NCI-H1092 treated with DMSO at 0.1 percent for 48 hours (cell line): Measurements from ENCODE around the gene KCNE5.
"Not testable (repeated sequence)": the region's sequence is repeated elsewhere in the genome, so short reads cannot be mapped to it uniquely, and the experiment has no call there.

Experiments
- DNase-seq: peaks from one replicate; lab custom pipeline; 2025; lab: John Stamatoyannopoulos, UW

KCNE5 gene

GRCh38 chrX:109614951-109615350, 10.0 kb downstream of the KCNE5 start:
- DNase-seq, result no peak

GRCh38 chrX:109601486-109601885, 23.5 kb downstream of the KCNE5 start:
- DNase-seq, result no peak

GRCh38 chrX:109600237-109600651, 24.7 kb downstream of the KCNE5 start:
- DNase-seq, result peak; percentile 2

GRCh38 chrX:109596015-109596414, 29.0 kb downstream of the KCNE5 start:
- DNase-seq, result no peak

- no peak for DNase-seq
Observed at GRCh38 chrX:109590176-109590575, 34.8 kb downstream of the KCNE5 start.

- DNase-seq, result no peak
Observed at GRCh38 chrX:109585488-109585887, 39.5 kb downstream of the KCNE5 start.

GRCh38 chrX:109578916-109579315, 46.1 kb downstream of the KCNE5 start:
- no peak for DNase-seq

GRCh38 chrX:109577055-109577454, 47.9 kb downstream of the KCNE5 start:
- no peak for DNase-seq

- not testable (repeated sequence) for DNase-seq
Observed at GRCh38 chrX:109576083-109576482, 48.9 kb downstream of the KCNE5 start.
